ENCODE data around the gene GAPVD1.

Gene GAPVD1

DNA sequence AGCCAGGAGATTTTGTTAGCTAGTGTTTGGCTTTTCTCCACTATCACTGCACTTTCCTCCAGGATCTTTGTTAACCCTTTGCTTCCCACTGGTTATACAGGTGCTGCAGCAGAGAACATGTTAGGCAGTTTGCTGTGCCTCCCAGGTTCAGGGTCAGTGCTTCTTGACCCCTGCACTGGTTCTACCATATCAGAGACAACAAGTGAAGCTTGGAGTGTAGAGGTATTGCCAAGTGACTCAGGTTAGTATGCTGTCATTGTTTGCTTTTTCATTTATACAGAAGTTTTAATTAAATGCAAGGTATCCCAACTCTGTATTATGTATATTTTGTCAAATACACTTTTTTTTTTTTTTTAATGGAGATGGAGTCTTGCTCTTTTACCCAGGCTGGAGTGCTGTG is 68.4 kb downstream of the GAPVD1 start:
- TF ChIP-seq, protein P1, sequence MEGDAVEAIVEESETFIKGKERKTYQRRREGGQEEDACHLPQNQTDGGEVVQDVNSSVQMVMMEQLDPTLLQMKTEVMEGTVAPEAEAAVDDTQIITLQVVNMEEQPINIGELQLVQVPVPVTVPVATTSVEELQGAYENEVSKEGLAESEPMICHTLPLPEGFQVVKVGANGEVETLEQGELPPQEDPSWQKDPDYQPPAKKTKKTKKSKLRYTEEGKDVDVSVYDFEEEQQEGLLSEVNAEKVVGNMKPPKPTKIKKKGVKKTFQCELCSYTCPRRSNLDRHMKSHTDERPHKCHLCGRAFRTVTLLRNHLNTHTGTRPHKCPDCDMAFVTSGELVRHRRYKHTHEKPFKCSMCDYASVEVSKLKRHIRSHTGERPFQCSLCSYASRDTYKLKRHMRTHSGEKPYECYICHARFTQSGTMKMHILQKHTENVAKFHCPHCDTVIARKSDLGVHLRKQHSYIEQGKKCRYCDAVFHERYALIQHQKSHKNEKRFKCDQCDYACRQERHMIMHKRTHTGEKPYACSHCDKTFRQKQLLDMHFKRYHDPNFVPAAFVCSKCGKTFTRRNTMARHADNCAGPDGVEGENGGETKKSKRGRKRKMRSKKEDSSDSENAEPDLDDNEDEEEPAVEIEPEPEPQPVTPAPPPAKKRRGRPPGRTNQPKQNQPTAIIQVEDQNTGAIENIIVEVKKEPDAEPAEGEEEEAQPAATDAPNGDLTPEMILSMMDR (IDR thresholded peaks at IDR 0.05), result no peak
- no peak overlapping the region for H3K4me3 ChIP-seq (ENCODE audit: low read depth in 1 of 2, low read length in 1 of 2)
- H3K9me3 ChIP-seq, result no peaks in the 10 kb centered on the region
- no peaks in the 10 kb centered on the region for H3K27me3 ChIP-seq
- H3K4me1 ChIP-seq (ENCODE audit: control insufficient read depth in 1 of 2, insufficient read depth in 1 of 2, low read depth in 1 of 2, low read length in 1 of 2), result peaks cover 43 to 55% of the 10 kb centered on the region in 2 experiments
- H3K27ac ChIP-seq, result peak overlapping the region; percentile 73
- peaks cover 52% of the 10 kb centered on the region for H3K36me3 ChIP-seq

DNA sequence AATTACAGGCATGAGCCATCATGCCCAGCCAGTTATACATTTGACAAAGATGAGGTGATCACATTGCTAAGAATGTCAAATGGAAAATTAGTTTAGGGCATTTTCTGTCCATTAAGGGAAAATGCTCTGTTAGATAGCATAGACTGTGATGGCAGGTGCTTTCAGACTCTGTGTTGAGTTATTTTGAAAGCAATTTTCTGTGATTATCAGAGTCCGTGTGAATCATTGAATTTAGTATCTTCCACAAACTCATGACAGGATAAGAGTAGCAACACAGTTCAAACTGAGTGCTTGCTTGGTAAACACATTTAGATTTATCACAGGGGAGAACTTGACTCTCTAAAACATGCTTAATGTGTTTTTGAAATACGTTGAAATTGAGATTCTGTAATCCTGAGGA is 69.0 kb downstream of the GAPVD1 start:
- peaks cover 41 to 53% of the 10 kb centered on the region in 2 experiments for H3K4me1 ChIP-seq (ENCODE audit: control insufficient read depth in 1 of 2, insufficient read depth in 1 of 2, low read depth in 1 of 2, low read length in 1 of 2)
- H3K36me3 ChIP-seq, result peaks cover 52% of the 10 kb centered on the region
- TF ChIP-seq, protein P1 (IDR thresholded peaks at IDR 0.05), result no peak
- no peak overlapping the region for H3K4me3 ChIP-seq (ENCODE audit: low read depth in 1 of 2, low read length in 1 of 2)
- H3K9me3 ChIP-seq, result no peaks in the 10 kb centered on the region
- H3K27ac ChIP-seq, result no peak overlapping the region
- no peaks in the 10 kb centered on the region for H3K27me3 ChIP-seq

DNA sequence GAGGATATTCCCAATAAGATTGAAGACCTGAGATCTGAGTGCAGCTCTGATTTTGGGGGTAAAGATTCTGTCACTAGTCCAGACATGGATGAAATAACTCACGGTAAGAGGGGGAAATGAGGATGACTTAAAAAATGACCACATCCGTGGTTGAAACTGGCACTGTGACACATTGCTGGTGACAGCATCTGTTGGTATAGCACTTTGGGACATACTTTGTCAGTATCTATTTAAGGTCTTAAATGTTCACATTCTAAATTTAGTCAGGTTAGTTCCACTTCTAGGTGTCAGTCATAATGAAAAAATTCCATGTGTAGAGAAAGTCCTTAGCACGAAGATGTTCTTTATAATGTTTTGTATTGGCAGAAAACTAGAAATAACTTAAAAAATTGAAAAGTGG is 70.9 kb downstream of the GAPVD1 start:
- TF ChIP-seq, protein P1 (IDR thresholded peaks at IDR 0.05), result no peak
- H3K4me1 ChIP-seq (ENCODE audit: control insufficient read depth in 1 of 2, insufficient read depth in 1 of 2, low read depth in 1 of 2, low read length in 1 of 2), result peaks cover 23 to 36% of the 10 kb centered on the region in 2 experiments
- H3K36me3 ChIP-seq, result peaks cover 62% of the 10 kb centered on the region
- no peaks in the 10 kb centered on the region for H3K27me3 ChIP-seq
- H3K4me3 ChIP-seq (ENCODE audit: low read depth in 1 of 2, low read length in 1 of 2), result no peak overlapping the region
- H3K27ac ChIP-seq, result peak overlapping the region; percentile 65
- no peaks in the 10 kb centered on the region for H3K9me3 ChIP-seq

DNA sequence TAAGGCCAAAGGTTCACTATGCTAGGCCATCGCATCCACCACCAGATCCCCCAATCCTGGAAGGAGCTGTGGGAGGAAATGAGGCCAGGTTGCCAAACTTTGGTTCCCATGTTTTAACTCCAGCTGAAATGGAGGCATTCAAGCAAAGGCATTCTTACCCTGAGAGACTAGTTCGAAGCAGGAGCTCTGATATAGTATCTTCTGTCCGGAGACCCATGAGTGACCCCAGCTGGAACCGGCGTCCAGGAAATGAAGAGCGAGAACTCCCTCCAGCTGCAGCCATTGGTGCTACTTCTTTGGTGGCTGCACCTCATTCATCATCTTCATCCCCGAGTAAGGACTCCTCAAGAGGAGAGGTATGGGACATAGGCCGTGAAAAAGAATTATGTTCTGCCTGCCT is 75.6 kb downstream of the GAPVD1 start:
- peaks cover 5 to 10% of the 10 kb centered on the region in 2 experiments for H3K4me1 ChIP-seq (ENCODE audit: control insufficient read depth in 1 of 2, insufficient read depth in 1 of 2, low read depth in 1 of 2, low read length in 1 of 2)
- no peaks in the 10 kb centered on the region for H3K9me3 ChIP-seq
- H3K36me3 ChIP-seq, result peaks cover 84% of the 10 kb centered on the region
- TF ChIP-seq, protein P1 (IDR thresholded peaks at IDR 0.05), result no peak
- H3K27ac ChIP-seq, result no peak overlapping the region
- no peak overlapping the region for H3K4me3 ChIP-seq (ENCODE audit: low read depth in 1 of 2, low read length in 1 of 2)
- H3K27me3 ChIP-seq, result no peaks in the 10 kb centered on the region

DNA sequence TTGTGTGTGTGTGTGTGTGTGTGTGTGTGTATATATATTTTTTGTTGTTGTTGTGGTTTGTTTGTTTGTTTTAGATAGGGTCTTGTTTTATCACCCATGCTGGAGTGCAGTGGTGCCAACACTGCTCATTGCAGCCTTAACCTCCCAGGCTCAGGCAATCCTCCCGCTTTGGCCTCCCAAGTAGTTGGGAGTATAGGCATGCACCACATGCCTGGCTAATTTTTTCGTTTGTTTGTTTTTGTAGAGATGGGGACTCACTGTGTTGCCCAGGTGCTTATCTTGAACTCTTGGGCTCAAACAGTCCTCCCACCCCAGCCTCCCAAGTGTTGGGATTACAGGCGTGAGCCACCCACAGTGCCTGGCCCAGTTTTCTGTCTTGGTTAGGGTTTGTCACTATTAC is 77.3 kb downstream of the GAPVD1 start:
- Histone ChIP-seq H3K4me3 (ENCODE audit: low read depth in 1 of 2, low read length in 1 of 2) (no peak overlapping the region), H3K4me1 (ENCODE audit: control insufficient read depth in 1 of 2, insufficient read depth in 1 of 2, low read depth in 1 of 2, low read length in 1 of 2) (no peaks in the 10 kb centered on the region), H3K27me3 (no peaks in the 10 kb centered on the region), H3K36me3 (peaks cover 84% of the 10 kb centered on the region), H3K9me3 (no peaks in the 10 kb centered on the region), H3K27ac (no peak overlapping the region)
- TF ChIP-seq, protein P1 (IDR thresholded peaks at IDR 0.05), result no peak

- peaks cover 87% of the 10 kb centered on the region for H3K36me3 ChIP-seq
- TF ChIP-seq, protein P1 (IDR thresholded peaks at IDR 0.05), result no peak
Observed at GRCh38 chr9:125341566-125341965, 79.9 kb downstream of the GAPVD1 start.

More at GRCh38 chr9:125341566-125341965, 79.9 kb downstream of the GAPVD1 start:
- H3K27me3 ChIP-seq, result no peaks in the 10 kb centered on the region
- no peak overlapping the region for H3K27ac ChIP-seq
- H3K9me3 ChIP-seq, result no peaks in the 10 kb centered on the region
- H3K4me3 ChIP-seq (ENCODE audit: low read depth in 1 of 2, low read length in 1 of 2), result no peak overlapping the region
- H3K4me1 ChIP-seq (ENCODE audit: control insufficient read depth in 1 of 2, insufficient read depth in 1 of 2, low read depth in 1 of 2, low read length in 1 of 2), result no peaks in the 10 kb centered on the region

Measured in neutrophil (primary cell).